Mucosa of rectum (tissue), 2 donors: ENCODE measurements around the gene IQGAP3.
A peak's percentile ranks its signal among the peaks of the same experiment; 100 is the strongest.

Experiments
- H3K27ac ChIP-seq, 2 donors: one replicate each; pipeline ENCODE4 v1.7.0; 2013; ENCODE audit warnings: inconsistent platforms in 2 of 2, low read depth in 2 of 2, low read length in 2 of 2
- H3K27me3 ChIP-seq, 2 donors: one replicate each; pipeline ENCODE4 v1.7.0; 2013; ENCODE audit warnings: low read length in 2 of 2; ENCODE audit not compliant: control insufficient read depth in 2 of 2, insufficient read depth in 2 of 2
- H3K36me3 ChIP-seq, 2 donors: one replicate each; pipeline ENCODE4 v1.7.0; 2013; ENCODE audit warnings: low read length in 2 of 2; ENCODE audit not compliant: control insufficient read depth in 2 of 2, insufficient read depth in 2 of 2
- H3K4me1 ChIP-seq, 2 donors: one replicate each; pipeline ENCODE4 v1.7.0; 2013; ENCODE audit warnings: low read length in 2 of 2, mild to moderate bottlenecking in 1 of 2; ENCODE audit not compliant: control insufficient read depth in 2 of 2, insufficient read depth in 2 of 2
- H3K4me3 ChIP-seq, 2 donors: one replicate each; pipeline ENCODE4 v1.7.0; 2013; ENCODE audit warnings: low read length in 2 of 2
- H3K9ac ChIP-seq, 2 donors: one replicate each; pipeline ENCODE4 v1.7.0; 2013; ENCODE audit warnings: low read length in 2 of 2, low read depth in 1 of 2, mild to moderate bottlenecking in 1 of 2
- H3K9me3 ChIP-seq, 2 donors: one replicate each; pipeline ENCODE4 v1.7.0; 2013; ENCODE audit warnings: low read length in 2 of 2; ENCODE audit not compliant: control insufficient read depth in 2 of 2
- donor health status: healthy.
- donor health status: Normal muscosa, but diverticular disease.

Gene IQGAP3

DNA sequence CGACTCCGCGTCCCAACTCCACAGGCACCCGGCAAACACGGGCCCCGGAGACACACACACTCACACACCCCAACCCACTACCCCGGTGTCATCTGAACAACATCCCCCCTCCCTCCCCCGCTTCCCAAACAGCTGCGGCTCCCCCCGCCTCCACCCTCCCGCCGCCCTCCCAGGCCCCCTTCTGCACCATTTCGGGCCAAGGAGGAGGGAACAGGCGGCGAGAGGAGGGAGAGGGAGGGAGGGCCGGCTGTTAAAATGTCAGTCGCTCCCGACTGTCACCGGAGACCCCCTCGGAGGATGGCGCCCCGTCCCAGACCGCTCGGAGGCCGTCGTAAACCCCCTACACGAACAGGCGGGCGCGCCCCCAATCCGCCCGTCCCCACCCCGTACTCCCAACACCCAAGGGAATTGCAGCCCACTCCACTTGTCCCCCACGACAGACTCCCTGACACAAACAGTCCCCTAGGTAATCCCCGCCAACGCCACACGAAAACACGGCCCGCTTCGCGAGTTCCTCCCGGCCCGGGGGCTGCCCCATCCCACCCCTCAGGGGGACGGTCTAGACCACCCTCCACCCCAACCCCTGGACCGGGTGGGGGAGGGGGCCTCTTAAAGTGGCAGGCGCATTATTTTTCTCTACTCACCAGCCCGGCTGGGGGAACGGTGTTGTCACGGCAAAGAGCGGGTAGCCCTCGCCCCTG is 72.4 kb downstream of the IQGAP3 start:
- H3K9ac ChIP-seq: peak overlapping the region; percentile 98
- H3K27ac ChIP-seq: peak overlapping the region; percentile 100
- peak overlapping the region; percentile 88 to 96 for H3K4me3 ChIP-seq
- no peaks in the 10 kb centered on the region for H3K27me3 ChIP-seq
- H3K36me3 ChIP-seq: peaks cover 1 to 4% of the 10 kb centered on the region in 2 donors
- no peaks in the 10 kb centered on the region for H3K9me3 ChIP-seq
- peaks cover 73 to 76% of the 10 kb centered on the region in 2 donors for H3K4me1 ChIP-seq

DNA sequence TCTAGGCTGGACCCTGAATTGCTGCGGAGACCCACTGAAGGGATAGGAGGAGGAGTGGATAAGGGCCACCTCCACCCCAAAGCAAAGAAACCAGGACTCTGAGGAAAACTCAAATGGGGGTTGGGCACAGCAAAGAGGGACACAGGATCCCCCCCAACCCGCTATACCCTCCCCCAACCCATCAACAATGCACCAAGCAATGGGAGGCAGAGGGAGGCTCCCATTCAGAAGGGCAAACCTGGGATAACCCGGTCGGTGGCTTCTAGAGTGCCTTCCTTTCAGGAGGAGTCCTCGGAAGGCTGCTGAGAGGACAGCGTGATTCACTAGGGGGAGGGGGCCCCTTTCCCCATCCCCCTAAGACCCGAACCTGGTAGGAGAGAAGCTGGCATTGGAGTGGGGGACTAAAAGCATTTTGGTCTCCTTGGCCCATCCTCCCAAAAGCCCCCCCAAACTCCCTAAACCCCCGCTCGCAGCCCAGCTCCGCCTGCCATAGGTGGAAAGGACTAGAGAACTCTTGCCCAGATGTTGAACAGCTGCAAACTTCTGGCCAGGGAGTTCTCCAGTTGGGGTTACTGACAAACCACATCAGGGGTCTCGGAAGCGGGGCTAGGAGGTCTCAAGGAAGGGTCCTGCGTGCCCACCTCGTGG is 73.0 kb downstream of the IQGAP3 start:
- peaks cover 75 to 77% of the 10 kb centered on the region in 2 donors for H3K4me1 ChIP-seq
- H3K36me3 ChIP-seq: peaks cover 4 to 10% of the 10 kb centered on the region in 2 donors
- no peaks in the 10 kb centered on the region for H3K9me3 ChIP-seq
- peak overlapping the region; percentile 88 to 96 for H3K4me3 ChIP-seq
- H3K9ac ChIP-seq: peak overlapping the region; percentile 81 to 98
- H3K27ac ChIP-seq: peak overlapping the region; percentile 86 to 100
- no peaks in the 10 kb centered on the region for H3K27me3 ChIP-seq

DNA sequence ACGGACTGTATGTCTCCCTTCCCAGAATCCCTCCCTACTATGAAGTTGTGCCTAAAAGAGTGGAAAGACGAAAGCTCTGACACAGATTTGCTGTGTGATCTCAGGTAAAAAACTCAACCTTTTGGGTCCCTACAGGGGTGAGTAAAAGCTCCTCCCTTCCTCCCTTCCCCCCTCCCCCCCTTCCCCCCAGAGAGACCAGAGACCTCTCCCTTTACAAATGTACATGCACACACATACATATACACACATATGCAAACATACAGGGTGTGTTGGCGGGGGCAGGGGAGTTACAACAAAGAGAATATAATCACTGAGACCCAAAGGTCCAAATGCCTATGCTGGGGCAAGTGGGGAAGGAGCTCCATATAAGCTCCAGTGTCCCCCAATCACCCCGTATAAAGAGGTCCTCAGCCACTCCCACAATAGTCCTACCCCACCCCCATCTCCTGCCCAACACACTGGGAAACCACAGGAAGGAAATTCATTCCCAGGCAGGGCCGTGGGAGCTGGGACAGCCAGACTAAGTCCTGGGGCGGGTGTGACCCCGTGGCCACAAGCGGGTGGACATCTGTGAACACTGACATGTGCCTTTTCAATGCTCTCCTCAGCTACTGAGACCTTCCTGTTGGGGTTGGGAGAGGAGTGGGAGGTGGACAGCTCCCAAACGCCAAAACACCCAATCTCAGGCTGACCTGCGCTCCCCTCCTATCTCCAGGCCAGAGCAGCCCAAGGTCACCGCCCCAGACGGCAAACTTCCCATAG is 73.8 kb downstream of the IQGAP3 start:
- Histone ChIP-seq H3K36me3 (peaks cover 4 to 16% of the 10 kb centered on the region in 2 donors), H3K4me3 (peak overlapping the region; percentile 88 to 96), H3K27ac (peak overlapping the region; percentile 86 to 100), H3K4me1 (peaks cover 75 to 77% of the 10 kb centered on the region in 2 donors), H3K9ac (peak overlapping the region; percentile 81 to 98), H3K27me3 (no peaks in the 10 kb centered on the region), H3K9me3 (no peaks in the 10 kb centered on the region)

DNA sequence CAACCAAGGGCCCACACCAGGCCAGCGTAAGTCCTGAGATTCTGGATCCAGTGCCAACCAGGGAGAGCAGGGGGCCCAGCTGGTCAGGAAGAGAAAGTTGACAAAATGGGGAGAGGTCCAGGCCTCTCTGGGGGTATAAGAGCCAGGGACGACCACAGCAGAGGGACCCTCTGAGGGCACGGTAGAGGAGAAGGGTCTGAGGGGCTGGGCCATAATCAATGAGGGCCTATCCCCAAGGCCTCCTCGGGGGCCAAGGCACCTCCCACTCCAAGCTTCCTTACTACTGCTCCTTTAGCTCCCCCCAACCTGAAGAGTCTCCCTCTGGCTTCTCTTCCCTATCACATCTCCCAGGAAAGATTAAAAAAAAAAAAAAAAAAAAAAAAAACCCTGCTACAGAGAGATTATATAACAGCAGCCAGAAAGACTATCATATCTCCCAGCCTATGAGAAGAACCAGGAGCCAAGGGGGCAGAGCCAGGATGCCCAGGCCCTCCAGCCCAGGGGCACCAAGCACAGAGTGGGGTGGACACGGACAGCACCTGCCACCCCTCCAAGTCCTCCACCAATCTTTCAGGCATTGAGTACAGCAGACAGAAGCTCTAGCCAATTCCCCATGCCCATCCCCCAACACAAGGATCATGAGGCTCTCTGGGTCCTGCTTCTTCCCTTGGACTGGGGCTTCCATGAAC is 74.5 kb downstream of the IQGAP3 start:
- no peaks in the 10 kb centered on the region for H3K9me3 ChIP-seq
- peak overlapping the region in 1 of 2 donors; percentile 36 for H3K9ac ChIP-seq
- peak overlapping the region; percentile 88 to 96 for H3K4me3 ChIP-seq
- H3K4me1 ChIP-seq: peaks cover 75 to 77% of the 10 kb centered on the region in 2 donors
- no peaks in the 10 kb centered on the region for H3K27me3 ChIP-seq
- H3K36me3 ChIP-seq: peaks cover 4 to 18% of the 10 kb centered on the region in 2 donors
- peak overlapping the region; percentile 82 to 86 for H3K27ac ChIP-seq

DNA sequence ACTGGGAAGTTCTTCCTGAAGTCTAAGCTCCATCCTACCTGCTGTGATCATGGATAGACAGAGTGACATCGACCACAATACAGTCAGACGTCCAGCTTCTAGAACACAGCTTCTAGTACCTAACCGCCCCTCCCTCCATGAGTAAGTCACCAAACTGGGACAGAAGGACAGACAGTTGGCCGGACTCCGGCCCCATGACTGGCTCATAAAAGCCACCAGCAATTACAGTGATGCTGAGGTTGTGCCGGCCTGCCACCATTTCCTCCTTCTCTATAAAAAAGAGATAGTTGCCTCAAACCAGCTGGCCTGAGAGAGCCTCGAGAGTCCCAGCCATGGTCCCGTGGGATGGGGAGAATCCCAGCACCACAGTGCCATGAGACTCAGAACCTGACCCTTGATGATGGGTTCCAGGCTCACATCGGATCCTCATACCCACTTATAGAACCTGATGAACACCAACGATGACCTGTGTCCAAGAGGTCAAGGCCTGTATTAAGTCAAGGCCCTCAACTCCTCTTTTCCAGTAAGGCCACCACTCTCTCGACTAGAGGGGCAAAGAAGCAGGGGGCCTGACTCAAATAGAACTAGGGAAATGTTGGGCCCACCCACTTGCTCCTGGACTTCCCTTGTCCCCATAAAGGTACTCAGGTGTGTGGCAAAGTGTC is 75.2 kb downstream of the IQGAP3 start:
- H3K4me1 ChIP-seq: peaks cover 75 to 77% of the 10 kb centered on the region in 2 donors
- H3K4me3 ChIP-seq: peak overlapping the region; percentile 32 to 88
- H3K9ac ChIP-seq: peak overlapping the region in 1 of 2 donors; percentile 36
- no peaks in the 10 kb centered on the region for H3K9me3 ChIP-seq
- H3K27ac ChIP-seq: peak overlapping the region; percentile 76 to 82
- H3K36me3 ChIP-seq: peaks cover 4 to 19% of the 10 kb centered on the region in 2 donors
- no peaks in the 10 kb centered on the region for H3K27me3 ChIP-seq

DNA sequence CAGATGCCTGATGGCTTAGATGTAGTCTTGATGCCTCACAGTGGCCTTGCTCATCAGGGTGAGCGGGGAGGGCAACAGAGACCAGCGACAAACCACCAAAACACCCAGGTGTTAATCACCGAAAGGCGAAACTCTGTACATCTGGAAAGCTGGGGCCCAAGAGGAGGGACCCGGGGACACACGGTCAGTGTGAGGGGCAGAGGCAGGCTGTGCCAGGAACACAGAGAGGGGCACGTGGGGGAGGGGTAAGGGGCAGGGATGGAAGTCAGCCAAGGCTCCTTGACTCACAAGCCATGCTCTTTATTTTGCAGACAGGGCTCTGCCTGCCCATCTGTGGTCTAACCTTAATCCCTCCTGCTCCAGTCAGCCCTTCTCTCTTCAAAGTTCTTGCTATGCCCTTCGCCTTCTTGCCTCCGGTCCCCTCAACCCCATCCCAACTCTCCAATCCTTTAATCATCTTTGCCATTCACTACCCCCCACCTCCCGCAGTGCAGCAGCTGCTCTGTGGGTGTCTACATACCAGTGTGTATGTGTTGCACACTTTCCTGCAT is 76.1 kb downstream of the IQGAP3 start:
- Histone ChIP-seq H3K9ac (peak overlapping the region; percentile 36 to 47), H3K27ac (peak overlapping the region; percentile 76 to 82), H3K4me3 (peak overlapping the region in 1 of 2 donors; percentile 88)

DNA sequence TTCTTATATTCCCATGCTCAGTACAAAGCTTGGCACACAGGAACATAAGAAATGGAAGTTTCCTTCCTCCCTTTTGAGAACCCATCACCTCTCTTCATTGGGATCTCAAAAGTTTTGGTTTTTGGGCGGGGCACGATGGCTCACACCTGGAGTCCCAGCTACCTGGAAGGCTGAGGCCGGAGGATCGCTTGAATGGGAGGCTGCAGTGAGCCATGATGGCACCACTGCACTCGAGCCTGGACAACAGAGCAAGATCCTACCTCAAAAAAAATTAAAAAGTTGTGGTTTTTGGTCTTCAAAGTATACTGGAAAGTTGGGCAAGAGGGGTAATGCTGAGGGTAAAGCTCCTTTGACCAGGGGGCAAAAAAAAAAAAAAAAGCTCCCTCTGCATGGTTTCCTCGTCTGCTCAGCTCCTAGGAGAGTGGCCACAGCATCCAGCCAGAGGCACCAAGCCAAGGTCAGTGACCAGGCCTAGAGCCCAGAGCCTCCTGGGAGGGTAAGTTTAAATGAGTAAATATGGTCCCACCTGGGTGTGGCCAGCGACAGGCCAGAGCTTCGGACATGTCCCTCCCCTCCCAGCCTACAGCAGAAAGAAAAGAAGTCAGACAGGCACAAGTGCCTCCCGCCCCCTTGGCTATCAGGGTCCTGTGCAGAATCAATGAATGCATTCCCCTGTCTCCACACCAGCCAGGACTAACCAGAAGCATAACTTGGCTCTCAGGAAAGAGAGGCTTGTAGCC is 76.8 kb downstream of the IQGAP3 start:
- H3K27ac ChIP-seq: peak overlapping the region; percentile 76 to 82
- peak overlapping the region in 1 of 2 donors; percentile 49 for H3K4me3 ChIP-seq
- no peaks in the 10 kb centered on the region for H3K27me3 ChIP-seq
- H3K36me3 ChIP-seq: peaks cover 4 to 19% of the 10 kb centered on the region in 2 donors
- H3K9ac ChIP-seq: peak overlapping the region; percentile 3 to 33
- no peaks in the 10 kb centered on the region for H3K9me3 ChIP-seq
- peaks cover 84 to 85% of the 10 kb centered on the region in 2 donors for H3K4me1 ChIP-seq

More for the DNA sequence above, 76.1 kb downstream of the IQGAP3 start:
- peaks cover 77 to 78% of the 10 kb centered on the region in 2 donors for H3K4me1 ChIP-seq
- H3K36me3 ChIP-seq: peaks cover 4 to 19% of the 10 kb centered on the region in 2 donors
- no peaks in the 10 kb centered on the region for H3K9me3 ChIP-seq
- H3K27me3 ChIP-seq: no peaks in the 10 kb centered on the region

DNA sequence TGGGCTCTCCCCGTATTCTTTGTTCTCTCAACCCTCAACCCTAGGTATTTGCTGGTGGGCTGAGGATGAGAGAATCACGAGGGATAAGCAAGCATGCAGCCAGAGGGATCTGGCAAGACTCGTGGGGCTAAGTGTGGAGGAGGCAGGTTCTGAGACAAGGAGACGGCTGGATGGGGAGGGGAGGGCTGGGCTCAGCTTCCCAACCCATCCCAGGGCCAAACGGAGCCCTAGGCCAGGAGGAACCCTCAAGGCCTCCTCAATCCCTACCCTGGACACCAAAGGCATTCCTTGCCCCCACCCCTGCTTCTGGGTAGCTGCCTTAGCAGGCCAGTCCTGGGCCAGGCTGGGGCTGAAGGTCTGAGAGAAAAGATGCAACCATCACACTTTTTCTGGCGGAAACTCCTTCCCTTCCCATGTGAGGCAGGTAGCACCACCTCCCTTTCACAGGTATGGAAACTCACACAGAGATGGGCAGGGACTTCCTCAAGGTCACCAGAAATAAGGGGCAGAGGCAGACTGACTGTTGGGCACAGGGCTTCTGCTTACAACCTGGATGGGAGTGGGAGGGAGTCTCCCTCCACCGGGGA is 78.0 kb downstream of the IQGAP3 start:
- H3K4me1 ChIP-seq: peaks cover 96% of the 10 kb centered on the region in 2 donors
- H3K27me3 ChIP-seq: no peaks in the 10 kb centered on the region
- no peak overlapping the region for H3K9ac ChIP-seq
- H3K36me3 ChIP-seq: peaks cover 4 to 19% of the 10 kb centered on the region in 2 donors
- H3K27ac ChIP-seq: peak overlapping the region in 1 of 2 donors; percentile 82
- H3K9me3 ChIP-seq: no peaks in the 10 kb centered on the region
- H3K4me3 ChIP-seq: peak overlapping the region in 1 of 2 donors; percentile 13
